HCEC 1CT (cell line): Measurements from ENCODE around the gene ZNF181.
"Not testable (repeated sequence)": the region's sequence is repeated elsewhere in the genome, so short reads cannot be mapped to it uniquely, and the experiment has no call there.

Experiments used
- DNase-seq: peaks from one replicate; pipeline ENCODE4 v3.0.0-alpha.2; 2017

The ZNF181 gene

GRCh38 chr19:34733746-34734536 lies at the start of gene ZNF181:
Gene ZNF181 (plus strand): TSS chr19:34734243. CDS start chr19:34735038, 795 bp downstream.
- DNase-seq: peak; percentile 90

- not testable (repeated sequence) for DNase-seq
Measured at GRCh38 chr19:34685266-34685665, 48.8 kb upstream of the ZNF181 start.

GRCh38 chr19:34686455-34686854 lies 47.6 kb upstream of the ZNF181 start:
- DNase-seq: no peak

- DNase-seq: no peak
Measured at GRCh38 chr19:34687348-34687747, 46.7 kb upstream of the ZNF181 start.

- no peak for DNase-seq
Measured at GRCh38 chr19:34688592-34688991, 45.5 kb upstream of the ZNF181 start.

GRCh38 chr19:34690372-34690771 lies 43.7 kb upstream of the ZNF181 start:
- no peak for DNase-seq

GRCh38 chr19:34692549-34692948 lies 41.5 kb upstream of the ZNF181 start:
- no peak for DNase-seq

- DNase-seq: no peak
Measured at GRCh38 chr19:34707661-34708060, 26.4 kb upstream of the ZNF181 start.

- DNase-seq: no peak
Measured at GRCh38 chr19:34711890-34712289, 22.2 kb upstream of the ZNF181 start.

GRCh38 chr19:34712395-34713261 lies 21.4 kb upstream of the ZNF181 start:
- peak; percentile 66 for DNase-seq

- DNase-seq: no peak
Measured at GRCh38 chr19:34713262-34713637, 20.8 kb upstream of the ZNF181 start.

- DNase-seq: no peak
Measured at GRCh38 chr19:34715357-34715756, 18.7 kb upstream of the ZNF181 start.

GRCh38 chr19:34722353-34722752 lies 11.7 kb upstream of the ZNF181 start:
- no peak for DNase-seq

- no peak for DNase-seq
Measured at GRCh38 chr19:34725400-34725799, 8.6 kb upstream of the ZNF181 start.

- no peak for DNase-seq
Measured at GRCh38 chr19:34731019-34731829, 2.8 kb upstream of the ZNF181 start.

GRCh38 chr19:34731964-34732363 lies 2.1 kb upstream of the ZNF181 start:
- DNase-seq: no peak

- DNase-seq: no peak
Measured at GRCh38 chr19:34732612-34733211, 1.3 kb upstream of the ZNF181 start.

GRCh38 chr19:34733266-34733745 lies 737 bp upstream of the ZNF181 start:
- no peak for DNase-seq

- DNase-seq: peak; percentile 84
Measured at GRCh38 chr19:34734537-34735103, 577 bp downstream of the ZNF181 start.

GRCh38 chr19:34744896-34745690 lies 11.1 kb downstream of the ZNF181 start:
- no peak for DNase-seq

- DNase-seq: no peak
Measured at GRCh38 chr19:34757441-34757840, 23.4 kb downstream of the ZNF181 start.
